Activated CD4-positive, alpha-beta memory T cell treated with anti-CD3 and anti-CD28 coated beads for 36 hours (primary cell): ENCODE measurements around the gene RNF10. TPM values are rescaled to one million over a fixed set of nuclear protein-coding genes. Genes with fewer than 3 reads are reported as not detected.
A peak's percentile ranks its signal among the peaks of the same experiment; 100 is the strongest.
"Not testable (repeated sequence)": the region's sequence is repeated elsewhere in the genome, so short reads cannot be mapped to it uniquely, and the experiment has no call there.

Experiments
- CTCF ChIA-PET: fragments of 350-600 bp; sonication (Branson Sonifier 250); formaldehyde crosslinking; loops from one replicate; lab custom pipeline; 2021; ENCODE audit warnings: antibody characterized with exemption, inconsistent platforms; lab: Charles Lee
- POLR2A ChIA-PET: fragments of 350-600 bp; sonication (Branson Sonifier 250); formaldehyde crosslinking; loops from one replicate; lab custom pipeline; 2021; ENCODE audit warnings: antibody characterized with exemption; lab: Charles Lee
- DNase-seq: peaks from one replicate; pipeline ENCODE4 v3.0.0-alpha.2; 2020
- H3K27ac Mint-ChIP-seq: one replicate; pipeline ENCODE4 v1.8.0; 2021; ENCODE audit warnings: mixed read lengths
- H3K27me3 Mint-ChIP-seq: one replicate; pipeline ENCODE4 v1.8.0; 2021; ENCODE audit warnings: mixed read lengths
- H3K36me3 Mint-ChIP-seq: one replicate; pipeline ENCODE4 v1.8.0; 2021; ENCODE audit warnings: mixed read lengths
- H3K4me1 Mint-ChIP-seq: one replicate; pipeline ENCODE4 v1.8.0; 2021; ENCODE audit warnings: low read depth, mixed read lengths
- H3K4me3 Mint-ChIP-seq: one replicate; pipeline ENCODE4 v1.8.0; 2021; ENCODE audit warnings: mild to moderate bottlenecking, mixed read lengths
- H3K9me3 Mint-ChIP-seq: one replicate; pipeline ENCODE4 v1.8.0; 2021; ENCODE audit warnings: mixed read lengths
- intact Hi-C: fragments of 100-400 bp; cut with micrococcal nuclease; formaldehyde crosslinking; loops from one replicate; pipeline ENCODE4 v1.15.1; 2023
- total RNA-seq, 2 experiments: library from RNA; stranded (reverse); gene quantifications; one replicate each; pipeline ENCODE4 v1.2.3, GENCODE V29; 2021

RNF10 gene
- total RNA-seq, 2 experiments from 2014 or later, result 188 to 210 TPM

- Mint-ChIP-seq H3K27me3 (no peaks in the 10 kb centered on the region), H3K4me3 (peak within 1 kb of the TSS; percentile 100), H3K9me3 (no peaks in the 10 kb centered on the region), H3K27ac (peak within 1 kb of the TSS; percentile 97), H3K36me3 (peaks cover 6% of the 10 kb centered on the region), H3K4me1 (peaks cover 19% of the 10 kb centered on the region)
- ChIA-PET CTCF (interaction anchor here (0.8 to 1.5 kb wide), 4 partner anchors 10 to 60 kb away, joined by 3 to 4 read pairs (median 3); partner anchors contain the start of genes DYNLL1 and SRSF9), POLR2A (interaction anchor here (0.6 to 2.4 kb wide), 3 partner anchors 10 to 237 kb away, joined by 6 to 14 read pairs (median 8); partner anchors contain the start of gene RNU4-2)
- peak; percentile 91 for DNase-seq
- intact Hi-C loops, result loop anchor here (2.0 kb wide), 2 partner anchors 60 to 212 kb away; partner anchors contain the start of gene SRSF9
Measured at GRCh38 chr12:120528861-120529525, 5.2 kb upstream of the RNF10 start, which contains the start of gene COQ5. TSS of gene COQ5 (minus strand) at chr12:120529158. CDS start at chr12:120529141, 17 bp downstream.

GRCh38 chr12:120529641-120530417 is 4.3 kb upstream of the RNF10 start:
- ChIA-PET CTCF (interaction anchor here (0.8 to 1.5 kb wide), 4 partner anchors 9 to 61 kb away, joined by 3 to 4 read pairs (median 3); partner anchors contain the start of genes DYNLL1 and SRSF9), POLR2A (interaction anchor here (1.6 to 2.4 kb wide), 2 partner anchors 9 to 238 kb away, joined by 8 to 14 read pairs; partner anchors contain the start of gene RNU4-2)
- Mint-ChIP-seq H3K4me3 (peak overlapping the region; percentile 100), H3K27me3 (no peaks in the 10 kb centered on the region), H3K27ac (peak overlapping the region; percentile 97), H3K9me3 (no peaks in the 10 kb centered on the region), H3K4me1 (peaks cover 19% of the 10 kb centered on the region), H3K36me3 (peaks cover 8% of the 10 kb centered on the region)
- peak; percentile 35 for DNase-seq
- intact Hi-C loops, result loop anchor here (2.0 kb wide), 2 partner anchors 61 to 213 kb away; partner anchors contain the start of gene SRSF9

GRCh38 chr12:120530418-120530761 is 3.8 kb upstream of the RNF10 start:
- DNase-seq, H3K9me3 Mint-ChIP-seq, CTCF ChIA-PET, H3K4me3 Mint-ChIP-seq, H3K27me3 Mint-ChIP-seq, intact Hi-C loops: not testable (repeated sequence)
- POLR2A ChIA-PET, result interaction anchor here (2.4 kb wide), 1 partner anchor 239 kb away, joined by 14 read pairs; the partner anchor contains the start of gene RNU4-2
- Mint-ChIP-seq H3K27ac (peak overlapping the region; percentile 97), H3K36me3 (peaks cover 12% of the 10 kb centered on the region), H3K4me1 (peaks cover 19% of the 10 kb centered on the region)

GRCh38 chr12:120532701-120533238 is 1.4 kb upstream of the RNF10 start:
- ChIA-PET CTCF (no interaction called here), POLR2A (interaction anchor here (0.6 kb wide), 1 partner anchor 1734 kb away, joined by 3 read pairs; no protein-coding TSS in a partner anchor)
- intact Hi-C loops, result no loop called here
- DNase-seq, result peak; percentile 14
- H3K27ac Mint-ChIP-seq, result peak overlapping the region; percentile 4
- H3K36me3 Mint-ChIP-seq, result peaks cover 17% of the 10 kb centered on the region
- H3K4me3 Mint-ChIP-seq, result no peak overlapping the region
- H3K9me3 Mint-ChIP-seq, result no peaks in the 10 kb centered on the region
- peaks cover 33% of the 10 kb centered on the region for H3K4me1 Mint-ChIP-seq
- H3K27me3 Mint-ChIP-seq, result no peaks in the 10 kb centered on the region

- ChIA-PET CTCF (interaction anchor here (0.6 to 2.1 kb wide), 8 partner anchors 38 to 304 kb away, joined by 3 to 4 read pairs (median 4); partner anchors contain the start of genes GATC, POP5, SRSF9 and TRIAP1), POLR2A (interaction anchor here (0.8 to 1.7 kb wide), 7 partner anchors 38 to 244 kb away, joined by 3 to 5 read pairs (median 4); partner anchors contain the start of genes DYNLL1, RNU4-1 and RNU4-2)
- peaks cover 23% of the 10 kb centered on the region for H3K36me3 Mint-ChIP-seq
- DNase-seq, result peak; percentile 68
- H3K4me3 Mint-ChIP-seq, result peak overlapping the region; percentile 97
- H3K27ac Mint-ChIP-seq, result peak overlapping the region; percentile 96
- peaks cover 44% of the 10 kb centered on the region for H3K4me1 Mint-ChIP-seq
- no peaks in the 10 kb centered on the region for H3K9me3 Mint-ChIP-seq
- no peaks in the 10 kb centered on the region for H3K27me3 Mint-ChIP-seq
- intact Hi-C loops, result loop anchor here (1.0 to 5.0 kb wide), 5 partner anchors 38 to 333 kb away; partner anchors contain the start of genes COX6A1, DYNLL1, MLEC and POP5
Measured at GRCh38 chr12:120534703-120535655, 823 bp downstream of the RNF10 start.

GRCh38 chr12:120536064-120536791 is 2.1 kb downstream of the RNF10 start:
- Mint-ChIP-seq H3K27me3 (no peaks in the 10 kb centered on the region), H3K27ac (peak overlapping the region; percentile 69), H3K4me3 (peak overlapping the region; percentile 97), H3K36me3 (peaks cover 27% of the 10 kb centered on the region), H3K9me3 (no peaks in the 10 kb centered on the region), H3K4me1 (peaks cover 52% of the 10 kb centered on the region)
- ChIA-PET POLR2A (interaction anchor here (0.6 to 2.5 kb wide), 6 partner anchors 44 to 173 kb away, joined by 3 to 11 read pairs (median 4); partner anchors contain the start of gene POP5), CTCF (interaction anchor here (1.1 to 2.0 kb wide), 4 partner anchors 45 to 305 kb away, joined by 3 to 4 read pairs (median 4); partner anchors contain the start of genes GATC, POP5, SIRT4 and TRIAP1)
- peak; percentile 46 for DNase-seq
- intact Hi-C loops, result loop anchor here (5.0 kb wide), 1 partner anchor 334 kb away; the partner anchor contains the start of gene RPLP0

GRCh38 chr12:120537856-120538220 is 3.7 kb downstream of the RNF10 start:
- H3K36me3 Mint-ChIP-seq, result peaks cover 29% of the 10 kb centered on the region

GRCh38 chr12:120538281-120539156 is 4.4 kb downstream of the RNF10 start:
- DNase-seq, result no peak
- Mint-ChIP-seq H3K9me3 (no peaks in the 10 kb centered on the region), H3K4me3 (peak overlapping the region; percentile 97), H3K4me1 (peaks cover 52% of the 10 kb centered on the region), H3K27ac (peak overlapping the region; percentile 88), H3K27me3 (no peaks in the 10 kb centered on the region), H3K36me3 (peaks cover 30% of the 10 kb centered on the region)
- intact Hi-C loops, result loop anchor here (5.0 kb wide), 1 partner anchor 336 kb away; the partner anchor contains the start of gene RPLP0
- CTCF ChIA-PET, result interaction anchor here (0.8 to 1.5 kb wide), 8 partner anchors 9 to 521 kb away, joined by 3 to 6 read pairs (median 4); partner anchors contain the start of genes COQ5 and DYNLL1
- POLR2A ChIA-PET, result interaction anchor here (0.6 to 2.5 kb wide), 3 partner anchors 9 to 688 kb away, joined by 3 to 11 read pairs (median 8); partner anchors contain the start of genes COQ5 and POP5

More at GRCh38 chr12:120537856-120538220, 3.7 kb downstream of the RNF10 start:
- Mint-ChIP-seq H3K4me3 (peak overlapping the region; percentile 97), H3K9me3 (no peaks in the 10 kb centered on the region), H3K4me1 (peaks cover 52% of the 10 kb centered on the region), H3K27ac (peak overlapping the region; percentile 88), H3K27me3 (no peaks in the 10 kb centered on the region)
- intact Hi-C loops, result loop anchor here (5.0 kb wide), 1 partner anchor 336 kb away; the partner anchor contains the start of gene RPLP0
- no peak for DNase-seq
- ChIA-PET POLR2A (interaction anchor here (2.5 kb wide), 1 partner anchor 43 kb away, joined by 11 read pairs; the partner anchor contains the start of gene POP5), CTCF (interaction anchor here (1.1 to 1.5 kb wide), 6 partner anchors 12 to 522 kb away, joined by 3 to 6 read pairs (median 4); partner anchors contain the start of genes DYNLL1 and SIRT4)

GRCh38 chr12:120539303-120539702 is 5.1 kb downstream of the RNF10 start:
- Mint-ChIP-seq H3K4me1 (peaks cover 52% of the 10 kb centered on the region), H3K27ac (peak overlapping the region; percentile 88), H3K4me3 (peak overlapping the region; percentile 97), H3K27me3 (no peaks in the 10 kb centered on the region), H3K36me3 (peaks cover 30% of the 10 kb centered on the region), H3K9me3 (no peaks in the 10 kb centered on the region)
- intact Hi-C loops, result loop anchor here (5.0 kb wide), 1 partner anchor 337 kb away; the partner anchor contains the start of gene RPLP0
- POLR2A ChIA-PET, result interaction anchor here (0.6 to 1.2 kb wide), 3 partner anchors 10 to 687 kb away, joined by 3 to 8 read pairs (median 5); partner anchors contain the start of gene COQ5
- DNase-seq, result peak; percentile 46
- CTCF ChIA-PET, result interaction anchor here (0.8 to 1.5 kb wide), 4 partner anchors 10 to 73 kb away, joined by 3 to 4 read pairs (median 4); partner anchors contain the start of gene COQ5
